CD4-positive, alpha-beta T cell treated with Interferon alpha-2 for 1 hour (primary cell): ENCODE data around the gene PTK6.

Source experiments
- DNase-seq, 2 donors: peaks; one replicate each; pipeline ENCODE4 v3.0.0-alpha.2; 2020 to 2022

Gene PTK6

DNA sequence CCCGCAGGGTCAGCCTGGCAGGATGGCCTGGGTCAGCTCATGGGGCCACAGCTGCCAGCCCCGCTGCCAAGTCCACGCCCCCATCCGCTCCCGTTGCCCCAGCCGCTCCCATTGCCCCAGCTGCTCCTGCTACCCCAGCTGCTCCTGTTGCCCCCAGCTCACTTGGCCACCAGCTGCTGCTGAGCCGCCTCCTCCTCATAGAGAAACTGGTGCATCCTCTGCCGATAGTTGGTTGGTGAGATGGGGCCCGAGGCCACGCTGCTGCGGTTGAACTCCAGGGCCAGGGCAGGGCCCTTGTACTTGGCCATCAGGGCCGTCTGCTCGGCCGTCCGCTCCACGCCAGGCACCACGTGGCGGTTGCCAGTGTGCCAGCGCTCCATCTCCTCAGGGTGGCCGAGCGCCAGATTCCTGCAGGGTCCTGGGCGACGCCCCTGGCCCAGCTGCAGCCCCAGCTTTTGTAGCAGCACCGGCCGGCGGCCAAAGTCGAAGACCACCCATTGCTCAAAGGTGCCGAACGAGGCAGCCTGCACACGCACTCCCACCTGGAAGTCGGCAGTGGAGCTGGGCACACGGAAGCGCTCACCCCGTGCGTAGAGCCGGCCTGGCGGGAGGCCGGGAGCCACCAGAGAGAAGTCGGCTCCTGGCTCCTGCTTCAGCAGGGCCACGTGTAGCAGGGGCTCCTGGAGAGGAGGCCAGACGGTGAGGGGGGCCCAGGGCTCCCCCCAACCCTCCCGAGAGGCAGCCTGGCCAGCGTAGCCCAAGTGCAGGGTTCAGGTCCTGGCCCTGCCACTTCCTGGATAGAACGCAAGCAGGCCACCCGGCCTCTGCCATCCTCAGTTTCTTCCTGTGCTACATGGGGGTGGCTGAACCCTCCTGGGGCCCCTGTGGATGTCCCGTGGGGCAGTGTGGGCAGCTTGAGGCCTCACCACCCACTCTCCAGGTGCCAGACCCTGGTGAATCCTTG, 32.1 kb upstream of the PTK6 start:
- DNase-seq: peak; percentile 34 to 41

DNA sequence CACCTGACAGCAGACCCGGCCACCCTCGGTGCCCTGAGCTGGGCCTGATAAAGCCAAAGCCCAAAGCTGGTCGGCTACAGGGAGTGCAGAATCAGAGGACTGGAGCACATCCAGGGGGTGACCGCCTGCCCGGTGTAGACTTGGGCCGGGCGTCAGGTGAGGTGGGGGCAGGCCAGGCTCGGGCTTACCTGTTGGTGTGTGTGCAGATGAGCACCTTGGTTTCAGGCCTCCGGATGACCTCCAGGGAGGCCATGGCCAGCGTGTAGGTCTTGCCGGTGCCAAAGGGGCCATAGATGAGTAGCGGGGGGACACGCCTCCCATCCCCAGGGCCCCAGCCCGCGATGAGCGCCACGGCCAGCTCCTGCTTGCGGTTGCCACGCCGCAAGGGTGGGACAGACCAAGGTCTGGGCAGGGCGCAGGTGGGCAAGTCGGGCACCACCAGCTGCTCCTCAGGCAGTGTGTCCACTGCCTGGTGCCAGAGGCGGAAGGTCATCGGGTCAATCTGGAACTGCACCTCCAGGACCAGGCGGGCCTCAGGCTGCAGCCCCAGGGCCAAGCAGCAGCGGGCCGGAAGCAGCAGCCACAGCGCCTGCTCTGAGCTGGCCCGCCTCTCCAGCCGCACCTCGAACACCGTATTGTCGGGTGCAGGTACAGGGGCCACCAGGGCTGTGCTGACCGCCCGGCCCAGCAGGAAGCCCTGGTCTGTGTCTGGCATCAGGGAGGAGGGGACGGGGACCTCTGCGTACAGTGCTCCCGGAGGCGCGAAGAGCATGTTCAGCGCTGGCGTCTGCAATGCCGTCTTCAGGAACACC, 31.2 kb upstream of the PTK6 start:
- DNase-seq: peak in 1 of 2 donors; percentile 47

DNA sequence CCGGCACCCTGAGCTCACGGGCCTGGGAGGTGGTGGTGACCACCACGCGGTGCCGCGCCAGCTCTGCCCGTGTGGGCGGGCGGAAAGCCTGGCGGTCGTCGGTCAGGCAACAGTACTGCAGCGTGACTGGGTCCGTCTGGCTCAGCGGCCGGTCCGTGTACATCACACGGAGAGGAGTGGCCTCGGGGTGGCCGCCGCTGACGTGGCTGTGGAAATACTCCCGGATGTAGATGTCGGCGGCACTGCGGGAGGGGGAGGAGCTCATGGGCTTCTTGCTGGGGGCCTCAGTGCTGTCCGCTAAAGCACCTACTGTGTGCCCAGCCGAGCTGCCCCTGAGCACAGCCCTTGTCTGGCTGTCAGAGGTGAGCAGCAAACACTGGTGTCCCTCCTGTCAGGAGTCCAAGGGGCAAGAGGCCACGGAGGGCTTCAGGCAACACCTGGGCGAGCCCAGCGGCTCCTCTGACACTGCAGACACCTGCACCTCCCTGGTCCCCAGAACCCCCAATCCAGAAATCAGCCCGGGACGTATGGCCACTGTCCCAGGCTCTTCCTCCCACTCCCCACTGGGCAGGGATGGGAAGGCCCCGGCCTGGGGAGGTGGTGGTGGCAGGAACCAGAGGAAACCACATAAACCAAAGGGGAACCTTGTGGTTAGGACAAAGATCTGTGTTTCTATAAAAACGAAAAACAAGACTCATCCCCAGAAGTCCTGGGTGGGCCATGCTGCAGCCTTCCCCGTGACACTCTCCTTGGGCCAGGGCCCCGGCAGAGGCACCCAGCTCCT, 30.4 kb upstream of the PTK6 start:
- peak; percentile 70 to 78 for DNase-seq

DNA sequence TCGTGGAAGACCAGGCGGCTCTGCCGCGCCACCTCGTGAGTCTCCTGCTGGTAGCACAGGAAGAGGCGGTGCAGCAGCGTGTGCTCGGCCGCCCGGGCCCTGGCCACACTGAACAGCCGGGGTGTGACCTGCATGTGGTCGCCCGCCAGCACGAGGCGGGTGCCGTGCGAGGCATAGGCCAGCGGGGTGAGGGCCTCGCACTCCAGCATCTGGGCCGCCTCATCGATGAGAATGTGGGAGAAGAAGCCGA, 29.9 kb upstream of the PTK6 start:
- DNase-seq: peak in 1 of 2 donors; percentile 36

DNA sequence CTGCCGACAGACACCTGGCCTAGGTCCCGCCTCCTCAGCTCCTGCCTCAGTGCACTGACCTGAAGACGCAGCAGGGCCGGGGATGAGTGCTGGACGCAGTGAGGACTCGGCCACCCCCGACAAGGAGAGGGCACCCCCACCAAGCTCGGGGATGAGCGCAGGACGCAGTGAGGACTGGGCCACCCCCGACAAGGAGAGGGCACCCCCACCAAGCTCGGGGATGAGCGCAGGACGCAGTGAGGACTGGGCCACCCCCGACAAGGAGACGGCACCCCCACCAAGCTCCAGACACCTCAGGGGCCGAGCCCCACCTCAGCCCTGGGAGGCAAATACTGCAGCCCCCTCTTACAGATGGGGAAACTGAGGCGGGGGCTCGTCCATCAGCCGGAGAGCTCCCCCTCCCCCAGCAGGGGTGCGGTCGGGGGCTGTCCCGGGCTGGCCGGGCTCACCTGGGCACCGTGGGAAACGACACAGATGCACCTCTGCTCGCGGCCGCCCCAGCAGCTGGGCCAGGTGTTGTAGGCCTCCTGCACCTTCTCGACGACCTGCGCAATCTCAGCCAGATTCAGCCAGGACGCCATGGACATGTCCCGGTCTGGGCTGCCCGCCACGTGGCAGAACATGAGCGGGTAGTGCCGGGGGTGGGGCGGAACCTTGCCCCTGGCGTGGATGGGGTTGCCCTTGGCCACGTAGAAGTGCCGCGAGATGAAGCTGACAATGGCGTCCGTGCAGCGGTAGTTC, 29.4 kb upstream of the PTK6 start:
- no peak for DNase-seq

DNA sequence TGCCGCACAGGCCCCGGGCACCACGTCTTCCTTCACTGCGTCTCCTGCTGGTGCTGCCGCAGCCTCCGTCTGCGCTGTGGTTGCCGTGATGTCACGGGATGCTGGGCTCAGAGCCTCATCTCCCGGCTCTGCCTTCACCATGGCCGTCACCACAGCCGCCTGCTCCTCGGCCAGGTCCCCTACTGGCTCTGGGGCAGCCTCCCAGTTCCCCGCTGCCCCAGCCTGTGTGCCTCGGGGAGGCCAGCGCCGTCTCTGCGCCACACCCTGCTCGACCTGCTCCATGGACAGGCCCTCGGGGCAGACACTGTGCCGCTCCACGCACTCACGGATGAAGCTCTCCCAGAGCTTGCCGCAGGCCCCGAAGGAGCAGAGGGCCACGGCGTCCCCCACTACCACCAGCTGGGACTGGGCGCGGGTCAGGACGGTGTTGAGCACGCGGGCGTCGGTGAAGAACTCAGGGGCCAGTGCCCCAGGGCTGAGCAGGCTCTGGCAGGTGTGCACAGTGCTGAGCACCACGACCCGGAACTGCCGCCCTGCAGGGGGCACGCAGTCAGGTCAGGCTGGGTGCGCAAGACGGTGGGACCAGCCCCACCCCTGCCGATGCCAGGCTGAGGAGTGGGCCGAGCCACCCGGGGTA, 28.6 kb upstream of the PTK6 start:
- no peak for DNase-seq

DNA sequence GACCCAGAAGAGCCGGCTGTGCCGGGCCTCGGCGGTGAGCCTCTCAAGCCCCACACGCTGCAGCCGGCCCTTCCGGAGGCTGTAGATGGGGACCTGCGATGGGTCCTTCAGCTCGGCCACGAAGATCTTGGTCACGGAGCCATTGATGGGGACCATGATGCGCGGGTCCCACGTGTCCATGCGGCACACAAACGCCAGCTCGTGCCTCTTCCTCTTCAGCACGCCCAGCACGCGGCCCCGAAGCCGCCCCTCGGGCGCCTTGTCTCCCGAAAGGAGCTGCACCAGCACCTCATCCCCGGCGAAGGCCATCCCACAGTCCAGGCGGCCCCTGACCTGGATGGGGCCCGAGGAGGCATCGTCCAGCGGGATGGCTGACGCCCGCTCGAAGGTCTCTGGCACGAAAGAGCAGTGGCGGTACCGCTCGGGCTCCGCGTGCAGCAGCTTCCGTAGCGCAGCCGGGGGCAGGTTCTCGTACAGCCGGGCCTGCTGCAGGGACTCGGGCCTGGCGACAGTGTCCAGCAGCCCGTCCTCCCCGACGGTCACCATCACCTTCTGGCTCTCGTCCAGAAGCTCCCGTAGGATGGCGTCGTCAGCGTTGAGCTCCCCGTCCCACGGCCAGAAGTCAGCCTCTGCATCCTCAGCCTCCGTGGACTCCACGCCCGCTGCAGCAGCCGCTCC, 28.0 kb upstream of the PTK6 start:
- no peak for DNase-seq

DNA sequence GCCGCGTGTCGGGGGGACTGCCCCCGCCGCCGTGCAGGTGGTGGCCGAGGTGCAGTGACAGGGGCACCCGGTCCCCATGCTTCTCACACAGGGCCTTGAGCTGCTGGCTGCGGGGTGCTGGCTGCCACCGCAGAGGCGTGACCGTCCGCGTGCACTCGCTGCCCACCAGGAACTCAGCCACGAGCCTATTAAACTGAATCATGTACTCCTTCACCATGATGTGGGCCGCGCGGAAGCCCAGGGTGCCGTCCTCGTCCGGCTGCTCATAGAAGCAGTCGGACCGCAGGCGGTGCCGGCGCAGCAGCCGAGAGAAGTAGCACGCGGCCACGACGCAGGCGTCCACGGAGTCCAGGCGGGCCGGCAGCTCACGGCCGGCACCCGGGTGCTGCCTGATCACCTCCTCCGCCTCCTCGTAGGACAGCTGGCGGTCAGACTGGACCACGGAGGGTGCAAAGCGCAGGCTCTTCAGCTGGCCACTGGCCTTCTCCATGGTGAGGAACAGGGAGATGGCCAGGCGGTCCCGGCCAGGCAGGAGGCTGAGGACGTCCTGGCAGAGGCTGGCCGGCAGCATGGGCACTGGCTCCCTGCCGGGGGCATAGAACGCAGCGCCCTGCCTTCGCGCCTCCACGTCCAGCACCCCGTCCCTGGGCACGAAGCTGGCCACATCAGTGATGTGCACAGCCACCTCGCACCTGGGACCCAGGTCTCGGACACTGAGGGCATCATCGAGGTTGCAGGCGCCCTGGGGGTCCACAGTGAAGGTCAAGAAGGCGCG, 27.0 kb upstream of the PTK6 start:
- no peak for DNase-seq

DNA sequence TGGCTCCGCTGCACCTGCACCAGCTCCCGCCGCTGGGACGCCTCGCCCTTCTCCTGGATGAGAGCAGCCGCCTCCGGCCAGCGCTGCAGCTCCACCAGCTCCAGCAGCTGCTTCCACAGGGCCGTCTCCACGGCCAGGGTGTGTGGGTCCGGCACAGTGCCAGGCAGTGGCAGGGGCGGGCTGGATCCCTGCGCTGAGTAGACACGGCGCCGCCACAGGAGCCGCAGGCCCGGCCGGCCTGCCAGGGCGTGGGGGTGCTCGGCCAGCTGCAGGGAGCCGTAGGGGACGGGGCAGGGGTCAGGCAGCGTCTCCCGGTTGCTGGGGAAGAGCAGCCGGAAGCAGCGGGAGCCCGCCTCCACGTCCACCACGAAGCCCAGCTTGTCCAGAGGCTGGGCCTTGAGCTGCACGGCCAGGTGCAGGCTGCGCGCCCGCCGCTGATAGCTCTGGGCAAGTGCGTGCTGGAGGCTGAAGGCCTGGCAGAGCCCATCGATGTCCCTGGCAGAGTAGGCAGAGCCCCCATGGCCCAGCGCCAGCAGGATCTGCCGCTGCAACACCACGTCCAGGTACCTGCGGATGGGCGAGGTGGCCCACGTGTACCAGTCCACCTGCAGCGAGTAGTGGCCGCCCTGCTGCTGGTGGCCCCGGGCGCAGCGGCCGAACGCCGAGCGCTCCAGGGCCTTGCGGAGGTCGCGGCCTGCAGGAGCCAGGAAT, 26.2 kb upstream of the PTK6 start:
- no peak for DNase-seq

DNA sequence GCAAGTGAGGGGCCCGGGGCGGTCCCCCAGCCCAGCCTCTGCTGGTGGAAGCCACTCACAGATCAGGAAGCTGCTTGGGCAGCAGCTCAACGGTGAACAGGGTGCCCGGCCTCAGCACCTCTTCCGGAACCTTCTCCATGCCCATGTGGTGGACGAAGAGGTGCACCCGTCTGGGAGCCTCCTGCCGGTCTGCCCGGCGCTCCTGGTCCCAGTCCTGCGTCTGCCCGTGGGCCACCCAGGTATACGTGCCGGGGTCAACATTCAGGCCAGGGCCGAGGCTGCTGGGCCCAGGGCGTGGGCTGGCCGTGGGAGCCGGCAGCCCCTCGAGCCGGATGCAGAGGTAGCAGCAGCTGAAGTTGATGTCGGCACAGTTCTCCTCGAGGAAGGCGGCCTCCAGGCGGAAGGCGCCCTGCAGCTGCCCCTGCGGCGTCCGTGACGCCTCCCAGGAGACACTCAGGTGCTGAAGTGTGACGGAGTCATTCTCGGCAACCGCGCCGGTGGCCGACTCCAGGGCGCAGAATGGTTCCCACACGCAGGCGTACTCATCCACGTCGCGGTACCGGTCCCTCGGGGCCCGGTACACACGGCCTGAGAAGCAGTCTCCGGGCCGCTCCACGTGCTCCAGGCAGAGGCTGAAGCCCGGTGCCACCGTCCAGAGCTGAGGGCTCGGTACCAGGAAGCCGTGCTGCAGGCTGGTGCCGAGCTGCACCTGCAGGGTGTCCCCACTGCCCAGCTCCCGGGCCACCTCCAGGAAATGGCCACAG, 25.5 kb upstream of the PTK6 start:
- DNase-seq: no peak

DNA sequence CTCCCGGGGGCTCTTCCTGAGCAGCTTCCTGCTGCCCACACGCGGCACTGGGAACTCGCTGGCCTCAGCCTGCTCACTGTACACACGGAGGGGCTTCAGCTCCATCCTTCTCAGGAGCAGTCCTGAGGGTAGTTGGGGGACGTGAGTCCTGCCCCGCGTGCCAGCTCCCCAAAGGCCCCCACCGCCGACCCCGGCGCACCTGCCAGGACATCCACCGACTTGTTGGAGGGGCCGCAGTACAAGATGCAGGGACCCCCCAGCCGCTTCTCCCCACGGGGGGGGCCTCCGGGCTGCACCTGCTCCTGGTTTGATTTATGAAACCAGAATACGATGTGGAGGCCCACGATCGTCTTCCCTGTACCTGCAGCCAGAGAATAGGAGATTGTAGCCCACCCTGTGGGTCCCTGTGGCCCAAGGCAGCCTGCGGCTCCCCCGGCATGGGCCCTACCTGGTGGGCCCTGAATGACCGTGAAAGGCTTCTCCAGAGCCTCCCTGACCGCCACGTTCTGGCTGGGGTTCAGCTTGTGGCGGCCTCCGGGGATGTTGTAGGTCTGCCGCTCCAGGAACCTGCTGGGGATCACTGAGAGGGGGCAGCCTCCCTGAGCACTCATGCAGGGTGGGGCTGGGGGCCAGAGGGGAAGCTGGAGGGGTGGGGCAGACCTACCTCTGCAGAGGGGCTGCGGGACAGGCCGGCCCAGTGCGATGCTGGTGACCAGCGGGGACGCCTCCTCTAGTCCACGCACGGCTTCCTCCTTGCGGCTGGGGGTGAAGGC, 24.6 kb upstream of the PTK6 start:
- no peak for DNase-seq

DNA sequence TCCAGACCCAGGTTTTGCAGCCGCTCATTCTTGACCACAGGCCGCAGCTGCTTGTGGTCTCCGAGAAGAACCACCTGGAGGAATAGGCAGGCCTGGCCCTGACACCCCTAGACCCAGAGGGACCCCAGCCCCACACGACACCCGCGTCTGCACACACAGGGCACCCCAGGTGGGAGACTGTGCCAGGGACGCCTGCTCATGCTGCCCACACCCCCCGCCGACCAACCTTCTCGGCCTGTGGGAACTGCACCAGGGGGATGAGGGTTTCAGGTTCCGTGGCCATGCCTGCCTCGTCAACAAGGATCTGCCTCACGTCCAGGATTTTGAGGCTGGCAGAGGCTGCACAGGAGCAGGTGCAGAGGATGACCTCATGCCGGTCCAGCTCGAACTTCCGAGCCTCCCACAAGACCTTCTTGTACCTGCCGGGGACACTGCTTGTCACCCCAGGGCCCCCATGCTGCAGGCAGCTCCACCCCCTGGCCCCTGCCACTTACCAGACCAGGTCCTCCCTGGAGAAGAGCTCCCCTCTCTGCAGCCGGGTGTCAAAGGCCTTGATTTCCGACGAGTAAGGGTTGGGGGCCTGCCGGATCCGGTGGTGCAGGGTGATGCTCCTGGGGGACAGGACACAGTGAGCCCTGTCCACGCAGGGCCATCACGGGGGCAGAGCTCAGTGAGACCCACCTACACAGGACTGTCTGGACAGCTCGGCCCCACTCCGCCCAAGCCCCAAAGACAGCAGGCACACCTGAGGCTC, 23.9 kb upstream of the PTK6 start:
- no peak for DNase-seq

DNA sequence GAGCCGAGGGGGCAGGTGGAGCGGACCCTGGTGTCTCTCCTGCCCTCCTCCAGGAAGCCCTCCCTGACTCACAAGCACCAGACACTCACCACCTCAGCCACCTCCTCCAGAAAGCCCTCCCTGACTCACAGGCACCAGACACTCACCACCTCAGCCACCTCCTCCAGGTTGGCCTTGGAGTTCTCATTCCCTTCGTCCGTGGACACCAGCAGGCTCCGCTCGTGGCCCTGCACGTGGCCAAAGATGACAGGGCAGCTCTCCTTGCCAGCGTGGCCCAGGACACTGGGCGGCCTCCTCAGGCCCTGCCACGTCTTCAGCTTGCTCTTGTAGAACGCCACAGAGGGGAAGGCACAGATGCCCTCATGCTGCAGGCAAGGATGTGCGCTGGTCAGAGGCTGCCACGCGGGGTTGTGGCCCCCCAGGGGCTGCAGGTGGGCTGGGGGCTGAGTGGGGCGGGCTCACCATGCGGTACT, 23.2 kb upstream of the PTK6 start:
- DNase-seq: no peak

DNA sequence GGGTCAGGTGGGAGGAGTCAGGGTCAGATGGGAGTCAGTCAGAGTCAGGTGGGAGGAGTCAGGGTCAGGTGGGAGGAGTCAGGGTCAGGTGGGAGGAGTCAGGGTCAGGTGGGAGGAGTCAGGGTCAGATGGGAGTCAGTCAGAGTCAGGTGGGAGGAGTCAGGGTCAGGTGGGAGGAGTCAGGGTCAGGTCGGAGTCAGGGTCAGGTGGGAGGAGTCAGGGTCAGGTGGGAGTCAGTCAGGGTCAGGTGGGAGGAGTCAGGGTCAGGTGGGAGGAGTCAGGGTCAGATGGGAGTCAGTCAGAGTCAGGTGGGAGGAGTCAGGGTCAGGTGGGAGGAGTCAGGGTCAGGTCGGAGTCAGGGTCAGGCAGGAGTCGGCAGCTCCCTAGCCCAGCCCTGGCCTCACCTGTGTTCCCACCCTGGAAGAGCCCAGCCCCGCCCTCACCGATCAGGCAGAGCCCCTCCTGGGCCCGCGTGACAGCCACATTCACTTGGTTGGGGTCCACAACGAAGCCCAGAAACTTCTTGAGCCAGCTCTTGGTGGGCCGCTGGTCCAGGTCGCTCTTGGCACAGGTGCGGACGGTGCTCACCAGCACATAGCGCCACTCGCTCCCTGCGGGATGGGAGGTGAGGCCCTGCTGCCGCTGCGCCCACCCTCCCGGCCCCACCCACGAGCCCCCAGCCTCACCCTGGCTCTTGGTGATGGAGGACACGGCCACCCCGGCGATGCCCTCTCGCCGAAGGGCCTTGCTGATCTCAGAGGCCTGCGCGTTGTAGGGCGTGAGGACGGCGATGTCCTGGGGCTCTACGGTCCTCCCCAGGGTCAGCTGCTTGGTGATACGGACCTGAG, 22.5 kb upstream of the PTK6 start:
- DNase-seq: peak; percentile 70 to 74

DNA sequence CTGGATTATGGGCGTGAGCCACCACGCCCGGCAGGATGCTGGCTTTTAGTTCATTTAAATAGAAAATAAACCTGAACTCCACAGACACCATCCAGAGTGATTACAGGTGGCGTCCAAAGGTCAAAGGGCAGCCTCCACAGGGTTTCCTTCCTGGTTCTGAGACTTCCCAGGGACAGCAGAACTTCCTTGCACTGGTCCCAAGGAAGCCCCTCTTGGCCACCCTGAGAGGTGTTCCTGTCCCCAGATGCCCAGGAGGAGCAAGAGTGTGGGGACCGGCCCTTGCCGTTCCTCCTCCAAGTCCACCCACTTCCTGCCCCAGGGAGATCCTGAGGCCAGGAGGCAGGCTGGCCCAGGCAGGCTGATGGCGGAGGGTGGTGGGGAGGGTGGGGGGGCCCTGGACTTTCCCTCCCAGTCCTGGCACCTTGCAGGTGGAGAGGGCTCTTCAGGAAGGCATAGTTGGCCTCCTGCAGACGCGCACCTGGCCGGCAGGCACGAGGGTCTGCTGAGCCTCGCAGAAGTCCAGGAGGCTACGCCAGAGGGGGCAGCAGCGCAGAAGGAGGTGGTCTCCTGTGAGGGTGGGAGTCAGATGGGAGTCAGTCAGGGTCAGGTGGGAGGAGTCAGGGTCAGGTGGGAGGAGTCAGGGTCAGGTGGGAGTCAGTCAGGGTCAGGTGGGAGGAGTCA, 21.8 kb upstream of the PTK6 start:
- no peak for DNase-seq

DNA sequence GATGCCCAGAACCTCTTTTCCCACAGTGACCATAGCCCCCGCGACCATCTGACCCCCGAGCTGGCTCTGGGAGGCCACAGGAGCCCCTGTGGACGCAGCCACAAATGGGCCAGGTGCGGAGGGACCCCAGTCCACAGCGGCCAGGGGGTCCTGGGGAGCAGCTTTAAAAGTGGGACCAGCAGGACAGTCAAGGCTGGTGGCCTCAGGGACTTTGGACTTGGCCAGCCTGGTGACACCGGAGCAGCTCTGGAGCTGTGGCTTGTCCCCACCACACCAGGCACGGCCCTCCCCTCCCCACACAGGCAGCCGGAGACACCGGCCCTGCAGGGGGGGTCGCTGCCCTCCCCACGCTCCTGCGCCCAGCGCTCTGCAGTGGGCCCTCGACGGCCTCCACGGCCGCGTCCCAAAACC, 20.3 kb upstream of the PTK6 start:
- no peak for DNase-seq
